ENCODE results near the gene IGFBP7.

Gene IGFBP7

GRCh38 chr4:56999751-57000150, 110.4 kb downstream of the IGFBP7 start:
- Histone ChIP-seq H3K27ac (ENCODE audit: low read depth, low read length) (no peak overlapping the region), H3K4me3 (ENCODE audit: low read length) (no peak overlapping the region), H4K20me1 (ENCODE audit: control insufficient read depth, insufficient read depth, low read depth, low read length) (no peaks in the 10 kb centered on the region), H3K4me2 (ENCODE audit: low read length) (no peak overlapping the region), H3K36me3 (ENCODE audit: control insufficient read depth, low read length) (peaks cover 74% of the 10 kb centered on the region), H3K9me3 (ENCODE audit: control insufficient read depth, insufficient read depth, low read length) (no peaks in the 10 kb centered on the region), H3K9me2 (replicated peaks; ENCODE audit: control insufficient read depth, low read length) (no peaks in the 10 kb centered on the region), H3K79me2 (ENCODE audit: control insufficient read depth, low read length) (peaks cover 22% of the 10 kb centered on the region), H3K4me1 (ENCODE audit: control insufficient read depth, low read length) (no peaks in the 10 kb centered on the region), H3K27me3 (ENCODE audit: control insufficient read depth, low read length) (no peaks in the 10 kb centered on the region), H3F3A (ENCODE audit: control insufficient read depth, insufficient read depth) (no peaks in the 10 kb centered on the region)
- TF ChIP-seq EZH2phosphoT487 (IDR thresholded peaks at IDR 0.05; ENCODE audit: borderline replicate concordance, low read length) = no peak

GRCh38 chr4:56995525-56995924, 114.7 kb downstream of the IGFBP7 start:
- Histone ChIP-seq H3K9me3 (ENCODE audit: control insufficient read depth, insufficient read depth, low read length) (no peaks in the 10 kb centered on the region), H4K20me1 (ENCODE audit: control insufficient read depth, insufficient read depth, low read depth, low read length) (no peaks in the 10 kb centered on the region), H3K79me2 (ENCODE audit: control insufficient read depth, low read length) (peaks cover 58% of the 10 kb centered on the region), H3F3A (ENCODE audit: control insufficient read depth, insufficient read depth) (peaks cover 2% of the 10 kb centered on the region; the same call in 1 of the 2 replicates), H3K36me3 (ENCODE audit: control insufficient read depth, low read length) (peaks cover 87% of the 10 kb centered on the region), H3K4me1 (ENCODE audit: control insufficient read depth, low read length) (no peaks in the 10 kb centered on the region), H3K9me2 (replicated peaks; ENCODE audit: control insufficient read depth, low read length) (no peaks in the 10 kb centered on the region), H3K4me2 (ENCODE audit: low read length) (no peak overlapping the region), H3K27ac (ENCODE audit: low read depth, low read length) (no peak overlapping the region), H3K27me3 (ENCODE audit: control insufficient read depth, low read length) (no peaks in the 10 kb centered on the region), H3K4me3 (ENCODE audit: low read length) (no peak overlapping the region)
- TF ChIP-seq CTCF (IDR thresholded peaks at IDR 0.05; ENCODE audit: low read depth, low read length, poor library complexity, severe bottlenecking) = no peak
- TF ChIP-seq EZH2phosphoT487 (IDR thresholded peaks at IDR 0.05; ENCODE audit: borderline replicate concordance, low read length) = no peak

GRCh38 chr4:56990109-56990905, 119.9 kb downstream of the IGFBP7 start:
- no peaks in the 10 kb centered on the region for H3K4me1 ChIP-seq (ENCODE audit: control insufficient read depth, low read length)
- peaks cover 89% of the 10 kb centered on the region for H3K79me2 ChIP-seq (ENCODE audit: control insufficient read depth, low read length)
- no peaks in the 10 kb centered on the region for H3K9me2 ChIP-seq (replicated peaks; ENCODE audit: control insufficient read depth, low read length)
- TF ChIP-seq CTCF (IDR thresholded peaks at IDR 0.05; ENCODE audit: low read depth, low read length, poor library complexity, severe bottlenecking) = no peak
- no peak for TF ChIP-seq EZH2phosphoT487 (IDR thresholded peaks at IDR 0.05; ENCODE audit: borderline replicate concordance, low read length)
- H3K36me3 ChIP-seq (ENCODE audit: control insufficient read depth, low read length) = peaks cover 92% of the 10 kb centered on the region
- H3K27ac ChIP-seq (ENCODE audit: low read depth, low read length) = no peak overlapping the region
- no peaks in the 10 kb centered on the region for H3K9me3 ChIP-seq (ENCODE audit: control insufficient read depth, insufficient read depth, low read length)
- H4K20me1 ChIP-seq (ENCODE audit: control insufficient read depth, insufficient read depth, low read depth, low read length) = peaks cover 13% of the 10 kb centered on the region; the same call in 1 of the 2 replicates
- no peak overlapping the region for H3K4me2 ChIP-seq (ENCODE audit: low read length)
- no peak overlapping the region for H3K4me3 ChIP-seq (ENCODE audit: low read length)
- no peaks in the 10 kb centered on the region for H3K27me3 ChIP-seq (ENCODE audit: control insufficient read depth, low read length)
- H3F3A ChIP-seq (ENCODE audit: control insufficient read depth, insufficient read depth) = peaks cover 2% of the 10 kb centered on the region; the same call in 1 of the 2 replicates

GRCh38 chr4:56986952-56987351, 123.2 kb downstream of the IGFBP7 start:
- H3K9me2 ChIP-seq (replicated peaks; ENCODE audit: control insufficient read depth, low read length) = no peaks in the 10 kb centered on the region
- H3K4me1 ChIP-seq (ENCODE audit: control insufficient read depth, low read length) = peaks cover 7% of the 10 kb centered on the region
- H3F3A ChIP-seq (ENCODE audit: control insufficient read depth, insufficient read depth) = no peaks in the 10 kb centered on the region
- H3K4me2 ChIP-seq (ENCODE audit: low read length) = no peak overlapping the region
- H3K9me3 ChIP-seq (ENCODE audit: control insufficient read depth, insufficient read depth, low read length) = no peaks in the 10 kb centered on the region
- H3K4me3 ChIP-seq (ENCODE audit: low read length) = no peak overlapping the region
- peaks cover 23% of the 10 kb centered on the region for H4K20me1 ChIP-seq (ENCODE audit: control insufficient read depth, insufficient read depth, low read depth, low read length)
- peaks cover 88% of the 10 kb centered on the region for H3K36me3 ChIP-seq (ENCODE audit: control insufficient read depth, low read length)
- H3K27me3 ChIP-seq (ENCODE audit: control insufficient read depth, low read length) = no peaks in the 10 kb centered on the region
- peaks cover 97% of the 10 kb centered on the region for H3K79me2 ChIP-seq (ENCODE audit: control insufficient read depth, low read length)
- no peak for TF ChIP-seq EZH2phosphoT487 (IDR thresholded peaks at IDR 0.05; ENCODE audit: borderline replicate concordance, low read length)
- no peak for TF ChIP-seq CTCF (IDR thresholded peaks at IDR 0.05; ENCODE audit: low read depth, low read length, poor library complexity, severe bottlenecking)
- no peak overlapping the region for H3K27ac ChIP-seq (ENCODE audit: low read depth, low read length)

Data from DOHH2 (cell line).